ENCODE data around the gene DENND10. TPM values are rescaled to one million over a fixed set of nuclear protein-coding genes. Genes with fewer than 3 reads are reported as not detected.

The DENND10 gene
- total RNA-seq, 4 donors from 2014 or later = 33.8 to 50.8 (median 45.7) TPM

DNA sequence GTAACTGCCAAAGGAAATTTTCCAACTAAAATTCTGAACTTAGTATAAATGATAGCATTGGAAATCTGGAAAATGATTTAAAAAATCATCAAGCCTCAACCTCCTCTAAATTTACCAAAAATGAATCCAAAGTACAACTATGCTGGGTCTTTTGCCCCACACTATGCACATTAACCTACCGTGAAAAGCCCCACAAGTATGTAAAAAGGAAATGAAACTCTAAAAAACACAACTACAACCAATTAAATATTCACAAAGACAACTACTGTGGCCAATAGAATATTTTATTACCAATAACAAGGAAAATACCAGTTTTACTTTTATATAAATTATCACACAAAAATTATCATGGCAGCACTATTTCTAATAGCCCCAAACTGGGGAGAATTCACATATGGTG is 42.6 kb upstream of the DENND10 start:
- Histone ChIP-seq H3K27me3 (no peaks in the 10 kb centered on the region), H3K27ac (no peak overlapping the region), H3K36me3 (peaks cover 4 to 96% (median 8%) of the 10 kb centered on the region in 3 donors), H3K4me3 (no peak overlapping the region), H3K4me1 (no peaks in the 10 kb centered on the region), H3K9me3 (no peaks in the 10 kb centered on the region)
- DNase-seq = no peak
- TF ChIP-seq, protein P1, sequence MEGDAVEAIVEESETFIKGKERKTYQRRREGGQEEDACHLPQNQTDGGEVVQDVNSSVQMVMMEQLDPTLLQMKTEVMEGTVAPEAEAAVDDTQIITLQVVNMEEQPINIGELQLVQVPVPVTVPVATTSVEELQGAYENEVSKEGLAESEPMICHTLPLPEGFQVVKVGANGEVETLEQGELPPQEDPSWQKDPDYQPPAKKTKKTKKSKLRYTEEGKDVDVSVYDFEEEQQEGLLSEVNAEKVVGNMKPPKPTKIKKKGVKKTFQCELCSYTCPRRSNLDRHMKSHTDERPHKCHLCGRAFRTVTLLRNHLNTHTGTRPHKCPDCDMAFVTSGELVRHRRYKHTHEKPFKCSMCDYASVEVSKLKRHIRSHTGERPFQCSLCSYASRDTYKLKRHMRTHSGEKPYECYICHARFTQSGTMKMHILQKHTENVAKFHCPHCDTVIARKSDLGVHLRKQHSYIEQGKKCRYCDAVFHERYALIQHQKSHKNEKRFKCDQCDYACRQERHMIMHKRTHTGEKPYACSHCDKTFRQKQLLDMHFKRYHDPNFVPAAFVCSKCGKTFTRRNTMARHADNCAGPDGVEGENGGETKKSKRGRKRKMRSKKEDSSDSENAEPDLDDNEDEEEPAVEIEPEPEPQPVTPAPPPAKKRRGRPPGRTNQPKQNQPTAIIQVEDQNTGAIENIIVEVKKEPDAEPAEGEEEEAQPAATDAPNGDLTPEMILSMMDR (IDR thresholded peaks at IDR 0.05) = no peak
- no peak for TF ChIP-seq POLR2A (IDR thresholded peaks at IDR 0.05)

DNA sequence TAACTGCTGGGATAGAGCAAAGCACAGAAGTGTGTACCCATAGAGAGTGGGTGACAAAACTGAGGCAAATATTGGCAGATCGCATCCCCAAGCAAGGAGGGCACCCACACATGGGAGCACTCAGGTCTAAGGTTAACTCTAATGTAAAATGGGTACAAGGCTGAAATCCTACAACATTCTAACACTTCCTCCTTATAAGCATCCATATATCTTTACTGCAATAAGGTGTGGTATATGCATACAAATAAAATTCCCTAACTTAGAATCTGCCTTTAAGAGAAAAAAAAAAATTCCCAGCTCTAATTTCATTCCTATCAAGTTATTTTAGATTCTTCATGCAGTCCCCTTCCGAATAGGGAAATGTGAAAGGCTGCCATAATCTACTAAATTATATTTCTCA is 42.0 kb upstream of the DENND10 start:
- H3K4me1 ChIP-seq = no peaks in the 10 kb centered on the region
- H3K27ac ChIP-seq = no peak overlapping the region
- TF ChIP-seq, protein P1 (IDR thresholded peaks at IDR 0.05) = no peak
- TF ChIP-seq POLR2A (IDR thresholded peaks at IDR 0.05) = no peak
- no peaks in the 10 kb centered on the region for H3K9me3 ChIP-seq
- H3K36me3 ChIP-seq = peaks cover under 1 to 96% (median 8%) of the 10 kb centered on the region in 3 donors
- no peak for DNase-seq
- no peak overlapping the region for H3K4me3 ChIP-seq
- no peaks in the 10 kb centered on the region for H3K27me3 ChIP-seq

DNA sequence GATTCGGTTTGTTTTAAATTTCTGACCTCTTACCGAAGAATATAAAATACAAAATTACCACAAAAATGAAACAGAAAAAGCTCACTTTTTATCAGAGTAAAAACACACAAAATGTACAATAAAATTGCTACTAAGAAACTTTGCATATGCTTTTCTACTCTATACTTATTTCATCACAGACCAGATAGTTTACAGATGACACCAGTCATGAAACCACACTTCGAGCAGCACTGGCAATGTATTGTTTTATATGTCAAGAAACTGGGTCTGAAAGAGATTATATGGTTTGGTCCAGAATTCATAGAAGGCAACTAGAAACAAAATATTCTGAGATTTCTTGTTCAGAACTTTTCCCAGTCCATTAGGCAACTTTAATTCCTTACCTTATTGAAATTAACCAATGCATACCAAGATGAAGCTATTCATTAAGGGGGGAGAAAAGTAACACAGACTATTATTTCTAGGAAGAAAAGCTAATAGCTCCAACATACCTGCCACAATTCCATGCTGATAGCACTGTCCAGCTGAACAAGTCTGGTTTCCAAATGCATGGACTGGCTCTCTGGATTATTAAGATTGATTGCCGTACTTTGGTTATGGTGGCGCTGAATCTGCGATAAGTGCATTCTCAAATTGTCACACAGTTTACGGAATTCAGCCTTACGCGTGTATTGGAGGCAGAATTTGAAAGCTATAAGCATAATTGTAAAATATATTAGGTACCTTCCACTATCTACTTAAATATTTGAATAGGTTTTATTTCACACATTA is 33.3 kb upstream of the DENND10 start:
- Histone ChIP-seq H3K36me3 (peaks cover 0 to 68% (median 5%) of the 10 kb centered on the region in 3 donors), H3K4me1 (no peaks in the 10 kb centered on the region), H3K9me3 (no peaks in the 10 kb centered on the region), H3K4me3 (no peak overlapping the region), H3K27me3 (no peaks in the 10 kb centered on the region), H3K27ac (no peak overlapping the region)
- TF ChIP-seq, protein P1 (IDR thresholded peaks at IDR 0.05) = no peak
- no peak for TF ChIP-seq POLR2A (IDR thresholded peaks at IDR 0.05)
- no peak for DNase-seq

DNA sequence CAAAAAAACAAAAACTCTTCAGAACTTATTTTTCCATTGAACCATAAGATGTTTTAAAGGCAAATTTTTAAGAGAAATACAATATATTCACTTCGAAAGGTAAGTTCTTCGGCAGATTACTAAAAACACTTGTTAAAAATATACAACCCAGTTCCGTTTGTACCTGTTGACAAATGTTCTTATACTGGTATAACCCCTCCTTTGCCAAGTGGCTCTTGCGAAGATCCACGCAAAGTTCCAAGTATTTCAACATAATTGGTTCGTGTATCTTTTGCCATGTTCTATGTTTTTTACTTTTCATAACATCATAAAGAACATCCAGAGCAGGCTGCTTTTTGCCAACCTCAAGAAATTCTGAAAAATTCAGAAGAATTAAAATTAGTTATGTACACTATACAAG is 30.3 kb upstream of the DENND10 start:
- peaks cover 0 to 25% (median 10%) of the 10 kb centered on the region in 4 donors for H3K4me1 ChIP-seq
- H3K27me3 ChIP-seq = no peaks in the 10 kb centered on the region
- no peak for DNase-seq
- TF ChIP-seq, protein P1 (IDR thresholded peaks at IDR 0.05) = no peak
- no peak for TF ChIP-seq POLR2A (IDR thresholded peaks at IDR 0.05)
- H3K36me3 ChIP-seq = peaks cover 0 to 40% (median 0%) of the 10 kb centered on the region in 3 donors
- no peak overlapping the region for H3K4me3 ChIP-seq
- H3K9me3 ChIP-seq = no peaks in the 10 kb centered on the region
- no peak overlapping the region for H3K27ac ChIP-seq

DNA sequence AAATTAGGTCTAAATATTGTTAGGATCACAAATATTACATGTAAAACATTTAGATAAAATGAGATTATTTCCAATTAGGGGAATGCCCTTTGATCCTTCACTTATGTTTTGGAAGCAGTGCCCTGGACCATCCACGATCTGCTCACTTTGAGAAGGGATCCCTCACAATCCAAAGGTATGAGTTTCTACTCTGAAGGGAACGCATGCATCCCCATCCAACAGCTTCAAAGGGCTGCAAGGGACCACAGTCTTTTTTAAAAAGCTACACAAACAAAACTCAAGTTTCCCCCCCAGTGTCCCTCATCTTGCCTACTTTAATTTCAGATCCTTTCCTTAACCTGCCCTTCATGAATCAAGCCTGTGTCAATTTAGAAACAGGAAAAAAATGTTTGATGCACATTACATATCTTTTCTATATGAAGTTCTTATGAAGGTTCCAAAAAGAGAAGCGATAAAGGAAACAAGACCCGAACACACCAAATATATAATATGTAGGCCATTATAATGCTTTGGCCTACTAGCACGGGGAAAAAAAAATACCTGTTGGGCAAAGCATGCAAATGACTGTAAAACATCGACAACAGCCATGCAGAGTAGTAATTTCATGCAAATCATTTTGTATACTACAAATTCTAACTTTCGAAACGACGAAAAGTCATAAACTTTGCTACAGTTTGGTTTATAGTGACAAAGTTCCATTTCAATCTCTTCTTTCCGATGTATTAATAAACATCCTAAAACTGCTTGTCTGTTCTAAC is 25.3 kb upstream of the DENND10 start:
- no peaks in the 10 kb centered on the region for H3K36me3 ChIP-seq
- DNase-seq = no peak
- TF ChIP-seq, protein P1 (IDR thresholded peaks at IDR 0.05) = no peak
- TF ChIP-seq POLR2A (IDR thresholded peaks at IDR 0.05) = no peak
- no peaks in the 10 kb centered on the region for H3K27me3 ChIP-seq
- H3K4me1 ChIP-seq = peaks cover 0 to 30% (median 11%) of the 10 kb centered on the region in 4 donors
- no peaks in the 10 kb centered on the region for H3K9me3 ChIP-seq
- peak overlapping the region; percentile 78 to 94 (median 88) for H3K4me3 ChIP-seq
- H3K27ac ChIP-seq = peak overlapping the region in 3 of 4 donors; percentile 94 to 98 (median 97)
